ENCODE data around the gene FSTL4. TPM values are rescaled to one million over a fixed set of nuclear protein-coding genes. Genes with fewer than 3 reads are reported as not detected.

The FSTL4 gene
- total RNA-seq, 6 donors from 2014 or later: 0.49 to 4.6 (median 1.1) TPM

DNA sequence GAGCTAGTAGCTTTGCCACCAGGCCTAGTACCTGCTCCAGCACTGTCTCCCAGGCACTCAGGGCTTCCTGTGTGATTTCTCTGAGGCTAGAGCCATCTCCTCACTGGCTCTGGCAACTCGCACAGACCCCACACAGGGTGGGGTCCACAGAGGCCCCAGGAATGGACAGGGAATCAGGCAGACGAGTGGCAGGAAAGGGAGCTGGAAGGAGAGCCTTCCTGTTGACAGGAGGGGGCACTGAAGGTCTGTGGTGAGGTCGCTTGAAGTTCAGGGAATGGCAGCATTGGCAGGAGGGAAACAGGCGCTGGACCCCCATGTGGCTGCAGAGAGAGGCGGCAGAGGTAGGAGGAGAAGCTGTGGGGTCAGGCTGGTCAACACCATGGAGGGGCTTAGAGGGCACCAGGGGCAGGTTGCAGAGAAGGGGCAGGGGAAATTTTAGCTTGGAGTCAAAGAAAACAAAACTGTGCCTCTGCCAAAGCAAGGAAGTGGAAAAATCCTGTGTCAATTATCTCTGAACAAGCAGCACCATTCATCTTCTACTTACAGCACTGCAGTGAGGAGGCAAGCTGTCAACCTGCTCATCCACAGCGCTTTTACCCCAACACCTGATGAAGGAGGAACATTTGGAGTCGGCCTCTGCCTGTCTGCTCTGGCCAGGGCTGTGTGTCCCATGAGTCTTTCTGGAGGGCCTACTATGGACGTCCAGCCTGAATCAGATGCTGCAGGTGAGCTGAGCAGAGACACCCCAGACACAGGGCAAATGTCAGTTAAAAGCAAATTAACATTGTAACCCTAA is 270.2 kb downstream of the FSTL4 start:
- 72 to 76% methylated on average over 8 of the region's 8 CpGs for WGBS, 2 donors
- Histone ChIP-seq H3K27ac (no peak overlapping the region), H3K36me3 (no peaks in the 10 kb centered on the region), H3K4me1 (no peaks in the 10 kb centered on the region), H3K4me3 (no peak overlapping the region), H3K27me3 (no peaks in the 10 kb centered on the region), H3K9me3 (no peaks in the 10 kb centered on the region)
- ATAC-seq (ENCODE audit: low FRiP score in 2 of 2) (no peak), DNase-seq (no peak)
- TF ChIP-seq POLR2A (IDR thresholded peaks at IDR 0.05) (no peak), EP300 (IDR thresholded peaks at IDR 0.05) (no peak), POLR2AphosphoS5 (IDR thresholded peaks at IDR 0.05) (no peak)
- TF ChIP-seq, protein P1, sequence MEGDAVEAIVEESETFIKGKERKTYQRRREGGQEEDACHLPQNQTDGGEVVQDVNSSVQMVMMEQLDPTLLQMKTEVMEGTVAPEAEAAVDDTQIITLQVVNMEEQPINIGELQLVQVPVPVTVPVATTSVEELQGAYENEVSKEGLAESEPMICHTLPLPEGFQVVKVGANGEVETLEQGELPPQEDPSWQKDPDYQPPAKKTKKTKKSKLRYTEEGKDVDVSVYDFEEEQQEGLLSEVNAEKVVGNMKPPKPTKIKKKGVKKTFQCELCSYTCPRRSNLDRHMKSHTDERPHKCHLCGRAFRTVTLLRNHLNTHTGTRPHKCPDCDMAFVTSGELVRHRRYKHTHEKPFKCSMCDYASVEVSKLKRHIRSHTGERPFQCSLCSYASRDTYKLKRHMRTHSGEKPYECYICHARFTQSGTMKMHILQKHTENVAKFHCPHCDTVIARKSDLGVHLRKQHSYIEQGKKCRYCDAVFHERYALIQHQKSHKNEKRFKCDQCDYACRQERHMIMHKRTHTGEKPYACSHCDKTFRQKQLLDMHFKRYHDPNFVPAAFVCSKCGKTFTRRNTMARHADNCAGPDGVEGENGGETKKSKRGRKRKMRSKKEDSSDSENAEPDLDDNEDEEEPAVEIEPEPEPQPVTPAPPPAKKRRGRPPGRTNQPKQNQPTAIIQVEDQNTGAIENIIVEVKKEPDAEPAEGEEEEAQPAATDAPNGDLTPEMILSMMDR (IDR thresholded peaks at IDR 0.05): no peak

DNA sequence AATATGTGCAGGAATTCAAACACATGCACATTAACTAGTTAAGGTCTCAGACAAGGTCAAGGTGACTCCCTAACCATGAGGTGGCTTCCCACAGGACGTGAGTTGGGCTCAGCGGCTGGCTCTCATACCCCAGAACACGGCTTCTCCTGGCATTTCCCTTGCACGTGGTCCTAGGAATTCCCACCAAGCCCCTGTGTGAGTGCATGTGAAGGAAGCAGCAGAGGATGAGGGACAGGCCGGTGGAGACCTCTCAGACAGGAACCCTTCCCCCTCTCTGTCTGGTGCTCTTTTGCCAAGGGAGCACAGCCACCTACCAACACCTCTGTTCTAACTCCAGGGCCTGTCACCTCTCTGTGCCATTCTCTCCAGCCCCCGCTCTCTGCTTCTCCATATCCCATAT is 271.0 kb downstream of the FSTL4 start:
- Histone ChIP-seq H3K27me3 (no peaks in the 10 kb centered on the region), H3K4me3 (no peak overlapping the region), H3K9me3 (no peaks in the 10 kb centered on the region), H3K27ac (no peak overlapping the region), H3K36me3 (no peaks in the 10 kb centered on the region), H3K4me1 (no peaks in the 10 kb centered on the region)
- 65 to 67% methylated on average over 6 of the region's 6 CpGs for WGBS, 2 donors
- no peak for DNase-seq
- TF ChIP-seq POLR2A (IDR thresholded peaks at IDR 0.05) (no peak), EP300 (IDR thresholded peaks at IDR 0.05) (no peak), POLR2AphosphoS5 (IDR thresholded peaks at IDR 0.05) (no peak)
- TF ChIP-seq, protein P1 (IDR thresholded peaks at IDR 0.05): no peak
- ATAC-seq (ENCODE audit: low FRiP score in 2 of 2): no peak

DNA sequence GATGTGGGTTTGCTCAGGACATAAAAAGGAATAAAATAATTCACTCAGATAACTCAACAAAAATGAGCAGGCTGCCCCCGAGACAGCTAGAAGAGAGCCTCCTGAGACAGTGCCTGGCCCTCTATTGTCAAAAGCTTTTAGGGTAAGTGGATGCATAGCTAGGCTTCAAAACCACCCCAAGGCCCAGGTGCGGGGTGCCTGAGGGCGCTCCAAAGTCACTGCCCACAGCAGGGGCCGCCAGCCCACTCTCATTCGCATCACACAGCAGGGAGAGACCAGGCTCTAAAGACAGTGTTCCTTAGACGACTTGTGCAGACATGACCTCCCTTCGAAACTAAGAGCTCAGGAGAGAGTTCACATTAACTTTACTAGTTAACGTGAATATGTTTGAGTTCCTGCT is 271.5 kb downstream of the FSTL4 start:
- no peak overlapping the region for H3K27ac ChIP-seq
- no peaks in the 10 kb centered on the region for H3K27me3 ChIP-seq
- H3K36me3 ChIP-seq: no peaks in the 10 kb centered on the region
- DNase-seq (no peak), ATAC-seq (ENCODE audit: low FRiP score in 2 of 2) (no peak)
- no peaks in the 10 kb centered on the region for H3K9me3 ChIP-seq
- no peak for TF ChIP-seq POLR2A (IDR thresholded peaks at IDR 0.05)
- no peak overlapping the region for H3K4me3 ChIP-seq
- WGBS, 2 donors: 86 to 93% methylated on average over 8 of the region's 8 CpGs
- H3K4me1 ChIP-seq: no peaks in the 10 kb centered on the region

DNA sequence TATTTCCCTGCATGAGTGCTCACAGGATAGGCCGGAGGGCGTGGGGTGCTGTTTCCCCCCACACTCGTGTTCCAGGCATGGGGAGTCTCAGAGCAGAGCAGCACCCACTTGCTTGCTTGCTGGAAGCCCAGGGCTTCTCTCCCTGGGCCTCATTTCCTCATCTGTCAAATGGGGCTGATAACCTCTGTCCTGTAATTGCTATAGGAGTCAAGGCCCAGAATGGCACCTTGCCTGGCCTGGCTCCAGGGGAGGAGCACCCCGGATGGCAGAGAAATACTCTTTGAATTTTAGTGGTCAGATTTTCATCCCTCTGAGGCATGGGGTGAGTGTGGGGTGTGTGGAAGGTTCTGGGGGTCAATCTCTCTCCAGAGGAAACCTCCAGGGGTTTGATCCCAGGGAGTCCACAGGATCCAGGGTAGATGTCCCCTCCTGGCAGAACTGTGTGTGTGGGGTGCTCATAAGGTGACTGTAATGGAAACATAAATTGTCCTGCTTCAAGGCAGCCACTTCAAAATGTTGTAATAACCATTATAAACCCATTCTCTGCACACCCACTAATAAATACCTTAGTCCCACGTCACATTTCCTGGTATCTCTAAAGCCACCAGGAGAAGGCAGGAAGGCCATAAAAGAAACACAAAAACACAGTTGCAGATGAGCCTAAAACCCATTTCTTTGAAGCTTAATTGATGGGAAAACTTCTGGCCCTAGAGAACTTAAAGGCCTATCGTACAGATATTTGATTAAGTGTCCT is 272.2 kb downstream of the FSTL4 start:
- Histone ChIP-seq H3K27ac (no peak overlapping the region), H3K9me3 (no peaks in the 10 kb centered on the region), H3K27me3 (no peaks in the 10 kb centered on the region), H3K4me3 (no peak overlapping the region), H3K4me1 (no peaks in the 10 kb centered on the region), H3K36me3 (no peaks in the 10 kb centered on the region)
- TF ChIP-seq EP300 (IDR thresholded peaks at IDR 0.05) (no peak), POLR2A (IDR thresholded peaks at IDR 0.05) (no peak), POLR2AphosphoS5 (IDR thresholded peaks at IDR 0.05) (no peak)
- TF ChIP-seq, protein P1 (IDR thresholded peaks at IDR 0.05): no peak
- no peak for DNase-seq
- ATAC-seq (ENCODE audit: low FRiP score in 2 of 2): no peak
- 77 to 82% methylated on average over 6 of the region's 6 CpGs for WGBS, 2 donors

DNA sequence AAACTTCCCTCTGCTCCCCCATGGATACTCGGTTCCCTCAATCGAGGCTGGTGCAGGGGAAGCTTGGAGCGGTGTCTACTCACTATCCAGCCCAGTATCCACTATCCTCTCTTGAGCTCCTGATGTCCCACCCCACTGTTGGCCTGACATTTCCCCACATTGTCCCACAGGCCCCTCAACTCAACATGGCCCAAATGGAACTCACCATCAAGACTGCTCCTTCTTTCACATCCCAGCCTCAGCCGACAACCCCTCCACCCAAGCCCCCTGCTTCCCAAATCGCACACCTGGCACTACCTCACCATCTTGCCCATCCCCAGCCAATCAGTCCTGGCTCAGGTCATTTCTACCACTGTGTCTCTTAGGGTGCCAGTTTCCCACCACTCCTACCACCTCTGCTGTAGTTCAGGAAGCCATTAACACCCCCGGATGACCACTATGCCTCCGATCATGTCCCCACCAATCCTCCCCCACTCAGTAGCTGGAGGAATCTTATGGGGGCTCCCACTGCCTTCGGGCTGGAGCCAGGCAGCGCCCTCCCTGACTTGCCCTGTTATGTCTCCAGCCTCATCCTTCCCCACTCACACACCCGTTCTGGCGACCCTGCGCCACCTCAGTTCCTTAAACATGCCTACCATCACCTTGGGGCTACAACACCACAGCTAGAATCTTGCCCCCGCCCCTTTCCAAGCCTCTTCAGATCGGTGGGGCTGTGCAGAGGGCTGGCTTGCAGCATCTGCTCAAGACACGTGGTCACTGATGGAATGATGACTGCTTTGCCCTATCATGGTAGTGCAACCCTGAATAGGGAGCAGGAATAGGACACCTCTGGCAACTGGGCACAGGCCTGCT is 273.6 kb downstream of the FSTL4 start:
- ATAC-seq (ENCODE audit: low FRiP score in 2 of 2): no peak
- Histone ChIP-seq H3K4me1 (no peaks in the 10 kb centered on the region), H3K27me3 (no peaks in the 10 kb centered on the region), H3K27ac (no peak overlapping the region), H3K36me3 (no peaks in the 10 kb centered on the region), H3K4me3 (no peak overlapping the region), H3K9me3 (no peaks in the 10 kb centered on the region)
- TF ChIP-seq, protein P1 (IDR thresholded peaks at IDR 0.05): no peak
- TF ChIP-seq POLR2A (IDR thresholded peaks at IDR 0.05) (no peak), EP300 (IDR thresholded peaks at IDR 0.05) (no peak), POLR2AphosphoS5 (IDR thresholded peaks at IDR 0.05) (no peak)
- no peak for DNase-seq
- WGBS, 2 donors: 93 to 94% methylated on average over 14 to 15 of the region's 15 CpGs

All from upper lobe of left lung (tissue), 6 donors.